ENCODE data around the gene BAIAP2.

The BAIAP2 gene

GRCh38 chr17:81120149-81120484, 85.2 kb downstream of the BAIAP2 start:
- Histone ChIP-seq H3K36me3 (ENCODE audit: control insufficient read depth, insufficient read depth, low read length) (no peaks in the 10 kb centered on the region), H3K27ac (ENCODE audit: low read depth, low read length) (no peak overlapping the region), H3K4me1 (ENCODE audit: control insufficient read depth, insufficient read depth, low read length) (no peaks in the 10 kb centered on the region), H3K4me3 (ENCODE audit: low read depth, low read length) (no peak overlapping the region), H3K9me3 (ENCODE audit: control insufficient read depth, insufficient read depth, low read length) (no peaks in the 10 kb centered on the region), H3K27me3 (ENCODE audit: control insufficient read depth, insufficient read depth, low read length) (no peaks in the 10 kb centered on the region), H3K9ac (ENCODE audit: low read depth, low read length) (no peak overlapping the region)

- no peak overlapping the region for H3K9ac ChIP-seq (ENCODE audit: low read depth, low read length)
- no peak overlapping the region for H3K27ac ChIP-seq (ENCODE audit: low read depth, low read length)
- no peak overlapping the region for H3K4me3 ChIP-seq (ENCODE audit: low read depth, low read length)
- H3K4me1 ChIP-seq (ENCODE audit: control insufficient read depth, insufficient read depth, low read length): no peaks in the 10 kb centered on the region
- H3K9me3 ChIP-seq (ENCODE audit: control insufficient read depth, insufficient read depth, low read length): no peaks in the 10 kb centered on the region
- H3K27me3 ChIP-seq (ENCODE audit: control insufficient read depth, insufficient read depth, low read length): no peaks in the 10 kb centered on the region
- no peaks in the 10 kb centered on the region for H3K36me3 ChIP-seq (ENCODE audit: control insufficient read depth, insufficient read depth, low read length)
Measured at GRCh38 chr17:81120695-81121621, 86.0 kb downstream of the BAIAP2 start.

- H3K4me1 ChIP-seq (ENCODE audit: control insufficient read depth, insufficient read depth, low read length): no peaks in the 10 kb centered on the region
- no peaks in the 10 kb centered on the region for H3K9me3 ChIP-seq (ENCODE audit: control insufficient read depth, insufficient read depth, low read length)
- H3K4me3 ChIP-seq (ENCODE audit: low read depth, low read length): no peak overlapping the region
- H3K36me3 ChIP-seq (ENCODE audit: control insufficient read depth, insufficient read depth, low read length): no peaks in the 10 kb centered on the region
- no peak overlapping the region for H3K27ac ChIP-seq (ENCODE audit: low read depth, low read length)
- no peak overlapping the region for H3K9ac ChIP-seq (ENCODE audit: low read depth, low read length)
- H3K27me3 ChIP-seq (ENCODE audit: control insufficient read depth, insufficient read depth, low read length): no peaks in the 10 kb centered on the region
Measured at GRCh38 chr17:81121841-81122733, 87.1 kb downstream of the BAIAP2 start.

- Histone ChIP-seq H3K36me3 (ENCODE audit: control insufficient read depth, insufficient read depth, low read length) (no peaks in the 10 kb centered on the region), H3K9me3 (ENCODE audit: control insufficient read depth, insufficient read depth, low read length) (no peaks in the 10 kb centered on the region), H3K9ac (ENCODE audit: low read depth, low read length) (no peak overlapping the region), H3K4me1 (ENCODE audit: control insufficient read depth, insufficient read depth, low read length) (no peaks in the 10 kb centered on the region), H3K4me3 (ENCODE audit: low read depth, low read length) (no peak overlapping the region), H3K27me3 (ENCODE audit: control insufficient read depth, insufficient read depth, low read length) (no peaks in the 10 kb centered on the region), H3K27ac (ENCODE audit: low read depth, low read length) (no peak overlapping the region)
Measured at GRCh38 chr17:81123052-81124048, 88.4 kb downstream of the BAIAP2 start.

- no peaks in the 10 kb centered on the region for H3K9me3 ChIP-seq (ENCODE audit: control insufficient read depth, insufficient read depth, low read length)
- no peaks in the 10 kb centered on the region for H3K36me3 ChIP-seq (ENCODE audit: control insufficient read depth, insufficient read depth, low read length)
- H3K27me3 ChIP-seq (ENCODE audit: control insufficient read depth, insufficient read depth, low read length): no peaks in the 10 kb centered on the region
- no peak overlapping the region for H3K27ac ChIP-seq (ENCODE audit: low read depth, low read length)
- no peak overlapping the region for H3K9ac ChIP-seq (ENCODE audit: low read depth, low read length)
- no peaks in the 10 kb centered on the region for H3K4me1 ChIP-seq (ENCODE audit: control insufficient read depth, insufficient read depth, low read length)
- H3K4me3 ChIP-seq (ENCODE audit: low read depth, low read length): no peak overlapping the region
Measured at GRCh38 chr17:81124377-81124776, 89.4 kb downstream of the BAIAP2 start.

GRCh38 chr17:81125573-81126081, 90.7 kb downstream of the BAIAP2 start:
- no peak overlapping the region for H3K4me3 ChIP-seq (ENCODE audit: low read depth, low read length)
- no peaks in the 10 kb centered on the region for H3K9me3 ChIP-seq (ENCODE audit: control insufficient read depth, insufficient read depth, low read length)
- H3K27me3 ChIP-seq (ENCODE audit: control insufficient read depth, insufficient read depth, low read length): no peaks in the 10 kb centered on the region
- no peaks in the 10 kb centered on the region for H3K4me1 ChIP-seq (ENCODE audit: control insufficient read depth, insufficient read depth, low read length)
- no peaks in the 10 kb centered on the region for H3K36me3 ChIP-seq (ENCODE audit: control insufficient read depth, insufficient read depth, low read length)
- H3K9ac ChIP-seq (ENCODE audit: low read depth, low read length): no peak overlapping the region
- H3K27ac ChIP-seq (ENCODE audit: low read depth, low read length): no peak overlapping the region

- no peaks in the 10 kb centered on the region for H3K27me3 ChIP-seq (ENCODE audit: control insufficient read depth, insufficient read depth, low read length)
- H3K9ac ChIP-seq (ENCODE audit: low read depth, low read length): no peak overlapping the region
- no peaks in the 10 kb centered on the region for H3K9me3 ChIP-seq (ENCODE audit: control insufficient read depth, insufficient read depth, low read length)
- no peaks in the 10 kb centered on the region for H3K4me1 ChIP-seq (ENCODE audit: control insufficient read depth, insufficient read depth, low read length)
- H3K27ac ChIP-seq (ENCODE audit: low read depth, low read length): no peak overlapping the region
- no peak overlapping the region for H3K4me3 ChIP-seq (ENCODE audit: low read depth, low read length)
- no peaks in the 10 kb centered on the region for H3K36me3 ChIP-seq (ENCODE audit: control insufficient read depth, insufficient read depth, low read length)
Measured at GRCh38 chr17:81126281-81127132, 91.6 kb downstream of the BAIAP2 start.

GRCh38 chr17:81127133-81127455, 92.1 kb downstream of the BAIAP2 start:
- Histone ChIP-seq H3K27me3 (ENCODE audit: control insufficient read depth, insufficient read depth, low read length) (no peaks in the 10 kb centered on the region), H3K9ac (ENCODE audit: low read depth, low read length) (no peak overlapping the region)

GRCh38 chr17:81127526-81128177, 92.7 kb downstream of the BAIAP2 start:
- no peaks in the 10 kb centered on the region for H3K36me3 ChIP-seq (ENCODE audit: control insufficient read depth, insufficient read depth, low read length)

More at GRCh38 chr17:81127133-81127455, 92.1 kb downstream of the BAIAP2 start:
- Histone ChIP-seq H3K4me1 (ENCODE audit: control insufficient read depth, insufficient read depth, low read length) (no peaks in the 10 kb centered on the region), H3K9me3 (ENCODE audit: control insufficient read depth, insufficient read depth, low read length) (no peaks in the 10 kb centered on the region), H3K4me3 (ENCODE audit: low read depth, low read length) (no peak overlapping the region), H3K36me3 (ENCODE audit: control insufficient read depth, insufficient read depth, low read length) (no peaks in the 10 kb centered on the region), H3K27ac (ENCODE audit: low read depth, low read length) (no peak overlapping the region)

More at GRCh38 chr17:81127526-81128177, 92.7 kb downstream of the BAIAP2 start:
- no peak overlapping the region for H3K27ac ChIP-seq (ENCODE audit: low read depth, low read length)
- H3K4me3 ChIP-seq (ENCODE audit: low read depth, low read length): no peak overlapping the region
- no peaks in the 10 kb centered on the region for H3K27me3 ChIP-seq (ENCODE audit: control insufficient read depth, insufficient read depth, low read length)
- H3K9ac ChIP-seq (ENCODE audit: low read depth, low read length): no peak overlapping the region
- H3K4me1 ChIP-seq (ENCODE audit: control insufficient read depth, insufficient read depth, low read length): no peaks in the 10 kb centered on the region
- no peaks in the 10 kb centered on the region for H3K9me3 ChIP-seq (ENCODE audit: control insufficient read depth, insufficient read depth, low read length)

Measured in HUES48 (cell line).